HEK293 (cell line): ENCODE measurements around the gene BHMT.

ENCODE experiments used
- CTCF ChIA-PET: fragments of 350-600 bp; formaldehyde crosslinking; extraction: SDS; loops from one replicate; lab custom pipeline; 2021; ENCODE audit warnings: antibody characterized with exemption; lab: Yijun Ruan, JAX
- POLR2A ChIA-PET: fragments of 300-600 bp; formaldehyde crosslinking; extraction: SDS; loops from one replicate; lab custom pipeline; 2020; ENCODE audit warnings: antibody characterized with exemption, inconsistent platforms; lab: Yijun Ruan, JAX
- H3K27ac ChIP-seq: fragments of 200-500 bp; sonication (Bioruptor generic); 2 replicates; pipeline ENCODE4 v1.5.1; 2014; ENCODE audit warnings: low read depth, low read length, control low read depth, inconsistent platforms; ENCODE audit errors: extremely low read depth
- H3K36me3 ChIP-seq, 2 experiments: fragments of 200-500 bp in 1 of 2; sonication (Bioruptor generic) in 1 of 2; 1 replicate in 1 of 2; 2 replicates in 1 of 2; pipeline ENCODE4 v1.5.1; 2014 to 2017; ENCODE audit warnings: inconsistent platforms in 2 of 2, low read length in 2 of 2; ENCODE audit not compliant: control insufficient read depth in 2 of 2, insufficient read depth in 1 of 2
- H3K4me1 ChIP-seq: fragments of 200-500 bp; sonication (Bioruptor generic); 2 replicates; pipeline ENCODE4 v1.5.1; 2014; ENCODE audit warnings: mild to moderate bottlenecking, low read length, inconsistent platforms; ENCODE audit not compliant: control insufficient read depth, insufficient read depth
- H3K4me3 ChIP-seq: 2 replicates; pipeline ENCODE4 v1.5.1; 2011; ENCODE audit warnings: low read depth, mild to moderate bottlenecking, control low read depth, low read length, moderate library complexity
- H3K9me3 ChIP-seq: fragments of 200-500 bp; sonication (Bioruptor generic); 2 replicates; pipeline ENCODE4 v1.5.1; 2014; ENCODE audit warnings: low read depth, low read length, inconsistent platforms; ENCODE audit not compliant: control insufficient read depth, insufficient read depth
- HOXA7 ChIP-seq: sonication (generic); formaldehyde crosslinking; IDR thresholded peaks from 2 replicates; pipeline ENCODE4 v1.8.1; 2022; ENCODE audit warnings: missing genetic modification reagents, borderline replicate concordance
- INSM2 ChIP-seq: fragments of 450-650 bp; formaldehyde crosslinking; IDR thresholded peaks from 2 replicates; pipeline ENCODE4 v1.5.1; 2016; ENCODE audit warnings: missing biosample characterization, missing genetic modification characterization
- KLF10 ChIP-seq: fragments of 450-650 bp; IDR thresholded peaks from 2 replicates; pipeline ENCODE4 v1.5.1; 2018; ENCODE audit warnings: missing biosample characterization, mild to moderate bottlenecking, missing genetic modification characterization
- MZF1 ChIP-seq: fragments of 450-650 bp; formaldehyde crosslinking; IDR thresholded peaks from 2 replicates; pipeline ENCODE4 v1.5.1; 2017; ENCODE audit warnings: missing biosample characterization, missing genetic modification characterization, borderline replicate concordance
- PATZ1 ChIP-seq: fragments of 450-650 bp; formaldehyde crosslinking; IDR thresholded peaks from 2 replicates; pipeline ENCODE4 v1.5.1; 2016; ENCODE audit warnings: missing biosample characterization, missing genetic modification characterization
- ZNF121 ChIP-seq: fragments of 450-650 bp; formaldehyde crosslinking; IDR thresholded peaks from 2 replicates; pipeline ENCODE4 v1.5.1; 2016; ENCODE audit warnings: missing biosample characterization, missing genetic modification characterization
- ZNF157 ChIP-seq: fragments of 450-650 bp; formaldehyde crosslinking; IDR thresholded peaks from 2 replicates; pipeline ENCODE4 v1.5.1; 2016; ENCODE audit warnings: missing biosample characterization, missing genetic modification characterization
- ZNF248 ChIP-seq: fragments of 450-650 bp; formaldehyde crosslinking; IDR thresholded peaks from 2 replicates; pipeline ENCODE4 v1.5.1; 2017; ENCODE audit warnings: missing biosample characterization, missing genetic modification characterization
- ZNF416 ChIP-seq: fragments of 450-650 bp; formaldehyde crosslinking; IDR thresholded peaks from 2 replicates; pipeline ENCODE4 v1.5.1; 2016; ENCODE audit warnings: missing biosample characterization, missing genetic modification characterization
- ZNF521 ChIP-seq: fragments of 450-650 bp; formaldehyde crosslinking; IDR thresholded peaks from 2 replicates; pipeline ENCODE4 v1.5.1; 2017; ENCODE audit warnings: missing biosample characterization, mild to moderate bottlenecking, missing genetic modification characterization
- ZNF555 ChIP-seq: fragments of 450-650 bp; formaldehyde crosslinking; conservative IDR thresholded peaks from 2 replicates; pipeline ENCODE4 v1.5.1; 2017; ENCODE audit warnings: missing biosample characterization, mild to moderate bottlenecking, missing genetic modification characterization, inconsistent platforms
- ZNF558 ChIP-seq: fragments of 450-650 bp; formaldehyde crosslinking; IDR thresholded peaks from 2 replicates; pipeline ENCODE4 v1.5.1; 2016; ENCODE audit warnings: missing biosample characterization, missing genetic modification characterization
- ZNF571 ChIP-seq: fragments of 450-650 bp; formaldehyde crosslinking; IDR thresholded peaks from 2 replicates; pipeline ENCODE4 v1.5.0; 2017; ENCODE audit warnings: missing biosample characterization, missing genetic modification characterization
- ZNF585B ChIP-seq: fragments of 450-650 bp; formaldehyde crosslinking; IDR thresholded peaks from 2 replicates; pipeline ENCODE4 v1.5.1; 2016; ENCODE audit warnings: missing biosample characterization, missing genetic modification characterization
- ZNF621 ChIP-seq: fragments of 450-650 bp; formaldehyde crosslinking; IDR thresholded peaks from 2 replicates; pipeline ENCODE4 v1.5.1; 2017; ENCODE audit warnings: missing biosample characterization, missing genetic modification characterization
- ZNF747 ChIP-seq: fragments of 450-650 bp; formaldehyde crosslinking; IDR thresholded peaks from 2 replicates; pipeline ENCODE4 v1.5.1; 2016; ENCODE audit warnings: missing biosample characterization, missing genetic modification characterization
- TF ChIP-seq, protein P1 (sequence below): fragments of 450-650 bp; formaldehyde crosslinking; IDR thresholded peaks from 2 replicates; pipeline ENCODE4 v1.5.1; 2016; ENCODE audit warnings: missing biosample characterization, missing genetic modification characterization
- TF ChIP-seq, protein P2 (sequence below): fragments of 450-650 bp; formaldehyde crosslinking; IDR thresholded peaks from 2 replicates; pipeline ENCODE4 v1.5.1; 2016; ENCODE audit warnings: missing biosample characterization, missing genetic modification characterization

The BHMT gene

DNA sequence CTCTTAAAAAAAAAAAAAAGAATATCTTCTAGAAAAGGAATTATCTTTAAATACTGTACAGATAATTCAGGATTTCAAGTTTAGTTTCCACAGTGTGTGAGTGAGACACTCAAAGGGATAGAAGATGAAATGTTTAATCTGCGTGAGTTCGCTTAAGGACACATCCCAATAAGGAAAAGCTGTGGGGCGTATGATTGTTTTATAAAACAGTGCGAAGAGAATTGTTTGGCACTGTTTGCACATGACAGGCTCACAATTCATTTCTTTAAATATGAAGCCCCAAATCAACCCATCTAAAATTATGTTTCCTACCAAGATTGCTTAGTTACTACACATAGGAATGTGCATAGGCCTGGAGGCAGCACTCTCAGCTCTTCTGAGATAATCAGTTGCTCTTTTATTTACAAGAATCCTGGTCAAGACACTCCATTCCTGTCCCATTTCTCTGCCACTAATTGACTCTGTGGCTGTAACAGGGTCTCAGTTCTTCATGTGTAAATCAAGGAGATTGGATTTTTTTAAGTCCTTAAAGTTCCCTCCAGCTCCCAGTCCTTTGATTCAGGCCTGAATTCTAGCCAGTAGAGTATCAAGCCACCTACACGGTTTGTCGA, 60.1 kb downstream of the BHMT start:
- H3K9me3 ChIP-seq: no peaks in the 10 kb centered on the region
- H3K36me3 ChIP-seq: no peaks in the 10 kb centered on the region
- TF ChIP-seq ZNF248 (tag by site-specific recombination): no peak
- TF ChIP-seq MZF1 (tag by site-specific recombination): no peak
- no peak for TF ChIP-seq PATZ1 (tag by site-specific recombination)
- no peak for TF ChIP-seq ZNF521 (tag by site-specific recombination)
- no peak for TF ChIP-seq ZNF416 (tag by site-specific recombination)
- TF ChIP-seq ZNF621 (tag by site-specific recombination): no peak
- TF ChIP-seq, protein P1, sequence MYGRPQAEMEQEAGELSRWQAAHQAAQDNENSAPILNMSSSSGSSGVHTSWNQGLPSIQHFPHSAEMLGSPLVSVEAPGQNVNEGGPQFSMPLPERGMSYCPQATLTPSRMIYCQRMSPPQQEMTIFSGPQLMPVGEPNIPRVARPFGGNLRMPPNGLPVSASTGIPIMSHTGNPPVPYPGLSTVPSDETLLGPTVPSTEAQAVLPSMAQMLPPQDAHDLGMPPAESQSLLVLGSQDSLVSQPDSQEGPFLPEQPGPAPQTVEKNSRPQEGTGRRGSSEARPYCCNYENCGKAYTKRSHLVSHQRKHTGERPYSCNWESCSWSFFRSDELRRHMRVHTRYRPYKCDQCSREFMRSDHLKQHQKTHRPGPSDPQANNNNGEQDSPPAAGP (tag by site-specific recombination): no peak
- no peak for TF ChIP-seq ZNF747
- TF ChIP-seq, protein P2, sequence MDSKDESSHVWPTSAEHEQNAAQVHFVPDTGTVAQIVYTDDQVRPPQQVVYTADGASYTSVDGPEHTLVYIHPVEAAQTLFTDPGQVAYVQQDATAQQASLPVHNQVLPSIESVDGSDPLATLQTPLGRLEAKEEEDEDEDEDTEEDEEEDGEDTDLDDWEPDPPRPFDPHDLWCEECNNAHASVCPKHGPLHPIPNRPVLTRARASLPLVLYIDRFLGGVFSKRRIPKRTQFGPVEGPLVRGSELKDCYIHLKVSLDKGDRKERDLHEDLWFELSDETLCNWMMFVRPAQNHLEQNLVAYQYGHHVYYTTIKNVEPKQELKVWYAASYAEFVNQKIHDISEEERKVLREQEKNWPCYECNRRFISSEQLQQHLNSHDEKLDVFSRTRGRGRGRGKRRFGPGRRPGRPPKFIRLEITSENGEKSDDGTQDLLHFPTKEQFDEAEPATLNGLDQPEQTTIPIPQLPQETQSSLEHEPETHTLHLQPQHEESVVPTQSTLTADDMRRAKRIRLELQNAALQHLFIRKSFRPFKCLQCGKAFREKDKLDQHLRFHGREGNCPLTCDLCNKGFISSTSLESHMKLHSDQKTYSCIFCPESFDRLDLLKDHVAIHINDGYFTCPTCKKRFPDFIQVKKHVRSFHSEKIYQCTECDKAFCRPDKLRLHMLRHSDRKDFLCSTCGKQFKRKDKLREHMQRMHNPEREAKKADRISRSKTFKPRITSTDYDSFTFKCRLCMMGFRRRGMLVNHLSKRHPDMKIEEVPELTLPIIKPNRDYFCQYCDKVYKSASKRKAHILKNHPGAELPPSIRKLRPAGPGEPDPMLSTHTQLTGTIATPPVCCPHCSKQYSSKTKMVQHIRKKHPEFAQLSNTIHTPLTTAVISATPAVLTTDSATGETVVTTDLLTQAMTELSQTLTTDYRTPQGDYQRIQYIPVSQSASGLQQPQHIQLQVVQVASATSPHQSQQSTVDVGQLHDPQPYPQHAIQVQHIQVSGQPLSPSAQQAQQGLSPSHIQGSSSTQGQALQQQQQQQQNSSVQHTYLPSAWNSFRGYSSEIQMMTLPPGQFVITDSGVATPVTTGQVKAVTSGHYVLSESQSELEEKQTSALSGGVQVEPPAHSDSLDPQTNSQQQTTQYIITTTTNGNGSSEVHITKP (tag by site-specific recombination): no peak
- no peak for TF ChIP-seq ZNF157 (tag by site-specific recombination)
- no peak for TF ChIP-seq KLF10 (tag by site-specific recombination)
- TF ChIP-seq ZNF558: no peak
- no peak for TF ChIP-seq ZNF571 (tag by site-specific recombination)
- TF ChIP-seq ZNF121 (tag by site-specific recombination): no peak
- no peak for TF ChIP-seq ZNF585B (tag by site-specific recombination)
- no peak for TF ChIP-seq HOXA7 (CRISPR knock-in tag)
- no peak for TF ChIP-seq INSM2 (tag by site-specific recombination)
- TF ChIP-seq ZNF555 (tag by site-specific recombination): no peak
- ChIA-PET CTCF (interaction anchor here (0.7 to 1.1 kb wide), 2 partner anchors 146 to 693 kb away, joined by 3 read pairs; no protein-coding TSS in a partner anchor), POLR2A (interaction anchor here (0.7 kb wide), 1 partner anchor 182 kb away, joined by 3 read pairs; no protein-coding TSS in a partner anchor)
- H3K4me3 ChIP-seq: no peak overlapping the region
- no peak overlapping the region for H3K27ac ChIP-seq
- H3K4me1 ChIP-seq: no peaks in the 10 kb centered on the region
